Mammary epithelial cell (primary cell): ENCODE results near the gene WSCD2.

Experiments
- CTCF ChIP-seq, 2 donors: IDR thresholded peaks in 1 of 2; conservative IDR thresholded peaks in 1 of 2; 2 replicates each; pipeline ENCODE4 v1.5.1; 2011 to 2012; ENCODE audit warnings: inconsistent platforms in 2 of 2, low read length in 2 of 2, mild to moderate bottlenecking in 2 of 2, control low read depth in 1 of 2, low read depth in 1 of 2; ENCODE audit not compliant: insufficient read depth in 1 of 2; ENCODE audit errors: extremely low read depth in 1 of 2
- EZH2 ChIP-seq: IDR thresholded peaks from 2 replicates; pipeline ENCODE4 v1.6.1; 2012; ENCODE audit warnings: low read length, inconsistent platforms, borderline replicate concordance

GRCh38 chr12:108254030-108254429 is 124.9 kb downstream of the WSCD2 start:
- TF ChIP-seq EZH2: no peak
- no peak for TF ChIP-seq CTCF (conservative IDR thresholded peaks at IDR 0.05 in 1 of 2, IDR thresholded peaks at IDR 0.05 in 1 of 2; ENCODE audit: extremely low read depth in 1 of 2, insufficient read depth in 1 of 2, low read depth in 1 of 2, low read length in 2 of 2)
